Activated T-cell treated with anti-CD3 and anti-CD28 coated beads, Interleukin-2, amount 50 U/mL, for 4 hours (primary cell): ENCODE measurements around the gene MARK4. TPM values are rescaled to one million over a fixed set of nuclear protein-coding genes. Genes with fewer than 3 reads are reported as not detected.

ENCODE experiments used
- ATAC-seq, 2 donors: fragments of 200-7000 bp; cut with Tn5 transposase; one replicate each; pipeline ENCODE4 v1.10.0; 2021
- DNase-seq: peaks from one replicate; pipeline ENCODE4 v3.0.0-alpha.2; 2020
- H3K27me3 Mint-ChIP-seq: one replicate; pipeline ENCODE4 v1.8.0; 2021; ENCODE audit warnings: low read depth, mixed read lengths
- H3K36me3 Mint-ChIP-seq: one replicate; pipeline ENCODE4 v1.8.0; 2022; ENCODE audit warnings: mixed read lengths; ENCODE audit not compliant: insufficient read depth
- H3K4me1 Mint-ChIP-seq: one replicate; pipeline ENCODE4 v1.8.0; 2021; ENCODE audit warnings: low read depth, mixed read lengths
- H3K4me3 Mint-ChIP-seq: one replicate; pipeline ENCODE4 v1.8.0; 2021; ENCODE audit warnings: mild to moderate bottlenecking, moderate library complexity, mixed read lengths
- H3K9me3 Mint-ChIP-seq: one replicate; pipeline ENCODE4 v1.8.0; 2021; ENCODE audit warnings: mixed read lengths
- total RNA-seq, 3 donors: library from RNA; stranded (reverse); gene quantifications; one replicate each; pipeline ENCODE4 v1.2.1, GENCODE V29; 2021

MARK4 gene
- total RNA-seq, 3 donors from 2014 or later = 14.6 to 18.3 (median 15.9) TPM

DNA sequence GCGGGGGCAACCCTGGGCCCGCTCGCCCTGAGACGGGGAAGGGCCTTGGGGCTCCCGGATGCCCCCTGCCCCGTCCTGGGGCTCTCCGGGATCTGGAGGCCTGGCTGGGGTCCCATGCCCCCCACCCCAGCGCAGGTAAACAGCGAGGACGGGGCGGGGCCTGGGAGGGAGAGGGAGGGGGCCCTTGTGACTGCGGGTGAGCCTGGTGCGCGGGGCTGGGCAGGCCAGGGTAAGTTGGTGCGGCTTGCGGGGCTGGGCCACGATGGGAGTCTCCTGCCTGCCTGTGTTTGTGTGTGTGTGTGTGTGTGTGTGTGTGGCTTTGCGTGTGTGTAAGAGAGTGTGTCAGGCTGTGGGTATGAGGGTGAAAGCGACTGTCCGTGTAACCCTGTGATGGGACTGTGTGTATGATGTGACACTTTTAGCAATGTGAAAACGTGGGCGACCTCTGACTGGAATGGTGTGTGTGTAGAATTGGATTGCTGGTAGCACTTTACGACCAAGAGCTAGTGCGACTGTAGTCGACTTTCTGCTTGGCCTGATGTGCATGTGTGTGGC lies 89.9 kb downstream of the MARK4 start:
- Mint-ChIP-seq H3K9me3 (no peaks in the 10 kb centered on the region), H3K4me3 (no peak overlapping the region), H3K27me3 (peaks cover 35% of the 10 kb centered on the region), H3K4me1 (peaks cover 4% of the 10 kb centered on the region), H3K36me3 (no peaks in the 10 kb centered on the region)
- DNase-seq (no peak), ATAC-seq (peak; percentile 20 to 30)

GRCh38 chr19:45342911-45343310 lies 91.8 kb downstream of the MARK4 start:
- Mint-ChIP-seq H3K36me3 (no peaks in the 10 kb centered on the region), H3K27me3 (peaks cover 38% of the 10 kb centered on the region), H3K4me1 (peaks cover 4% of the 10 kb centered on the region), H3K9me3 (no peaks in the 10 kb centered on the region), H3K4me3 (no peak overlapping the region)
- DNase-seq = no peak
- ATAC-seq = no peak

- no peak overlapping the region for H3K4me3 Mint-ChIP-seq
- no peak for ATAC-seq
- H3K36me3 Mint-ChIP-seq = no peaks in the 10 kb centered on the region
- peaks cover 4% of the 10 kb centered on the region for H3K4me1 Mint-ChIP-seq
- no peak for DNase-seq
- H3K9me3 Mint-ChIP-seq = no peaks in the 10 kb centered on the region
- H3K27me3 Mint-ChIP-seq = peaks cover 25% of the 10 kb centered on the region
These were observed 93.8 kb downstream of the MARK4 start for GRCh38 chr19:45344621-45345505.

GRCh38 chr19:45345506-45345860 lies 94.4 kb downstream of the MARK4 start:
- no peaks in the 10 kb centered on the region for H3K9me3 Mint-ChIP-seq
- peaks cover 19% of the 10 kb centered on the region for H3K27me3 Mint-ChIP-seq
- no peak for ATAC-seq
- H3K36me3 Mint-ChIP-seq = no peaks in the 10 kb centered on the region
- DNase-seq = no peak
- H3K4me1 Mint-ChIP-seq = no peaks in the 10 kb centered on the region
- no peak overlapping the region for H3K4me3 Mint-ChIP-seq

DNA sequence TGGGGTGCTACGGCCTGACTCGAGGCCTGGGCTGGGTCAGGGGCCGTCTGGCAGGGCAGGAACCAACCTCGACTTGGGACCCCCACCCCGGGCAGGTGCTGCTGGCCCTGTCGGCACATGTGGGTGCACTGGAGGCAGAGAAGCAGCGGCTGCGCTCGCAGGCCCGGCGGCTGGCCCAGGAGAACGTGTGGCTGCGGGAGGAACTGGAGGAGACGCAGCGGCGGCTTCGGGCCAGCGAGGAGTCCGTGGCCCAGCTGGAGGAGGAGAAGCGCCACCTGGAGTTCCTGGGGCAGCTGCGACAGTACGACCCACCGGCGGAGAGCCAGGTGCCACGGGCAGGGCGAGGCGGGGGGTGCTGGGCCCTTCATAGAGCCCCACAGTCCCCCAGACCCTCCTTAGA lies 95.4 kb downstream of the MARK4 start:
- Mint-ChIP-seq H3K4me1 (no peaks in the 10 kb centered on the region), H3K4me3 (no peak overlapping the region), H3K36me3 (peaks cover 6% of the 10 kb centered on the region), H3K9me3 (no peaks in the 10 kb centered on the region), H3K27me3 (peaks cover 19% of the 10 kb centered on the region)
- no peak for DNase-seq
- ATAC-seq = no peak

DNA sequence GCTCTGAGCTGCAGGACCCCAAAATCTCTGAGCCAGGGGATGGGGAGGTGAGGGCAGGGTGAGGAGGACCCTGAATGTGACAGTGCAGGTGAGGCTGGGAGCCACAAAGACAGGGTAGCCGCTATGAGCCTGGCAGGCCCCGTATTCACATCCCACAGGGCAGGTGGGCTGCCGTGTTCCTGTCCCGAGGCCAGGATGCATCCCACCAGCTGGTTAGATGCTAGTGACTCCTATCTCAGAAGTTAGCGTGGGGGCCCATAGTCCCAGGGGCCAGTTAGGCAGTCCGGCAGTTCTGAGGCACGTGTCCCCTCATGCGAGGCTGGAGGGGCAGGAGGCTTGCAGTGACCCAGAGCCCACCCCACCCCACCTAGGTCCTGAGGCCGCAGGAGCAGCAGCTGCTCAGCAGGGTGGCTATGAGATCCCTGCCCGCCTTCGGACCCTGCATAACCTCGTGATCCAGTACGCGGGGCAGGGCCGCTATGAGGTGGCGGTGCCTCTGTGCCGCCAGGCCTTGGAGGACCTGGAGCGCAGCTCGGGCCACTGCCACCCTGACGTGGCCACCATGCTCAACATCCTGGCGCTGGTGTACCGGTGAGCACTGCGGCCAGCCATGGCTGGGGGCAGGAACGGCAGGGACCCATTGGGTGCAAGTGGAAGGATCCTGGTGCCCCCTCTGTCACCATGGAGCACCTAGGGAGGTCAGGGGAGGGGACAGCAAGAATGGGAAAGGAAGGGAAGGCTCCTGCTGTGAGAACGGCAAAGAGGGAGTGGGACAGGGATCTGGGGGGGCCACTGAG lies 96.7 kb downstream of the MARK4 start:
- DNase-seq (no peak), ATAC-seq (no peak)
- Mint-ChIP-seq H3K9me3 (no peaks in the 10 kb centered on the region), H3K4me1 (no peaks in the 10 kb centered on the region), H3K4me3 (no peak overlapping the region), H3K36me3 (peaks cover 6% of the 10 kb centered on the region), H3K27me3 (peaks cover 19% of the 10 kb centered on the region)

GRCh38 chr19:45348367-45349125 lies 97.5 kb downstream of the MARK4 start:
- H3K36me3 Mint-ChIP-seq = peaks cover 12% of the 10 kb centered on the region
- no peak for DNase-seq

GRCh38 chr19:45349126-45349415 lies 98.0 kb downstream of the MARK4 start:
- Mint-ChIP-seq H3K9me3 (no peaks in the 10 kb centered on the region), H3K27me3 (peaks cover 16% of the 10 kb centered on the region), H3K4me3 (no peak overlapping the region), H3K4me1 (no peaks in the 10 kb centered on the region), H3K36me3 (peaks cover 13% of the 10 kb centered on the region)
- DNase-seq (no peak), ATAC-seq (no peak)

More at GRCh38 chr19:45348367-45349125, 97.5 kb downstream of the MARK4 start:
- Mint-ChIP-seq H3K4me1 (no peaks in the 10 kb centered on the region), H3K9me3 (no peaks in the 10 kb centered on the region), H3K4me3 (no peak overlapping the region), H3K27me3 (peaks cover 18% of the 10 kb centered on the region)
- ATAC-seq = no peak

DNA sequence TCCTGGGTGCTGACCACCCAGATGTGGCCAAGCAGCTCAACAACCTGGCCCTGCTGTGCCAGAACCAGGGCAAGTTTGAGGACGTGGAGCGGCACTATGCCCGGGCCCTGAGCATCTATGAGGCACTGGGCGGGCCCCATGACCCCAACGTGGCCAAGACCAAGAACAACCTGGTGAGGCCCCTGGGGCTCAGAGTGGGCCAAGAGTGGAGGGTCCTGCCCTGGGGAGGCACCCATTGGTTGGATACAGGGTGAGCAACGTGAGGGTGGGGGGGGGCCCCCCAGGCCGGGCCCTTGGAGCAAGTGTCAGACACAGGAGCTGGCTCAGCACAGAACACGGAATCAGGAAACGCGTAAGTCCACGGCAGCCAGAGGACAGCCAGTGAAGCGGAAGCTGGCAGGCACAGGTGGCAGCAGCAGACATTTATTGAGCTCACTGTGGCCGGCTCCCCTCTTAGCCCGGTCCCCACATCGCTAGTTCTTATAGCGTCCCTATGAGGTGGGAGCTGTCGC lies 98.4 kb downstream of the MARK4 start:
- H3K36me3 Mint-ChIP-seq = peaks cover 13% of the 10 kb centered on the region
- DNase-seq (no peak), ATAC-seq (no peak)
- H3K9me3 Mint-ChIP-seq = no peaks in the 10 kb centered on the region
- H3K27me3 Mint-ChIP-seq = peaks cover 12% of the 10 kb centered on the region
- no peak overlapping the region for H3K4me3 Mint-ChIP-seq
- no peaks in the 10 kb centered on the region for H3K4me1 Mint-ChIP-seq

GRCh38 chr19:45350477-45351058 lies 99.5 kb downstream of the MARK4 start:
- peaks cover 17% of the 10 kb centered on the region for H3K36me3 Mint-ChIP-seq
- no peak overlapping the region for H3K4me3 Mint-ChIP-seq
- H3K27me3 Mint-ChIP-seq = peaks cover 9% of the 10 kb centered on the region
- ATAC-seq (no peak), DNase-seq (no peak)
- H3K4me1 Mint-ChIP-seq = no peaks in the 10 kb centered on the region
- no peaks in the 10 kb centered on the region for H3K9me3 Mint-ChIP-seq

- no peak for ATAC-seq
- Mint-ChIP-seq H3K36me3 (peaks cover 17% of the 10 kb centered on the region), H3K4me1 (no peaks in the 10 kb centered on the region), H3K9me3 (no peaks in the 10 kb centered on the region), H3K4me3 (no peak overlapping the region), H3K27me3 (peaks cover under 1% of the 10 kb centered on the region)
- DNase-seq = no peak
These were observed 100.4 kb downstream of the MARK4 start for GRCh38 chr19:45351401-45351952.

- H3K9me3 Mint-ChIP-seq = no peaks in the 10 kb centered on the region
- no peak overlapping the region for H3K4me3 Mint-ChIP-seq
- H3K36me3 Mint-ChIP-seq = peaks cover 17% of the 10 kb centered on the region
- no peaks in the 10 kb centered on the region for H3K4me1 Mint-ChIP-seq
- ATAC-seq (no peak), DNase-seq (no peak)
- no peaks in the 10 kb centered on the region for H3K27me3 Mint-ChIP-seq
These were observed 101.0 kb downstream of the MARK4 start for GRCh38 chr19:45352062-45352461.

- no peaks in the 10 kb centered on the region for H3K27me3 Mint-ChIP-seq
- peaks cover 17% of the 10 kb centered on the region for H3K36me3 Mint-ChIP-seq
- H3K9me3 Mint-ChIP-seq = no peaks in the 10 kb centered on the region
- DNase-seq (no peak), ATAC-seq (no peak)
- no peak overlapping the region for H3K4me3 Mint-ChIP-seq
- H3K4me1 Mint-ChIP-seq = no peaks in the 10 kb centered on the region
These were observed 101.4 kb downstream of the MARK4 start for GRCh38 chr19:45352471-45352870.
